ENCODE data around the gene DNER. TPM values are rescaled to one million over a fixed set of nuclear protein-coding genes. Genes with fewer than 3 reads are reported as not detected.

Gene DNER
- total RNA-seq, 3 donors from 2014 or later = 0.55 to 8.4 (median 0.99) TPM

DNA sequence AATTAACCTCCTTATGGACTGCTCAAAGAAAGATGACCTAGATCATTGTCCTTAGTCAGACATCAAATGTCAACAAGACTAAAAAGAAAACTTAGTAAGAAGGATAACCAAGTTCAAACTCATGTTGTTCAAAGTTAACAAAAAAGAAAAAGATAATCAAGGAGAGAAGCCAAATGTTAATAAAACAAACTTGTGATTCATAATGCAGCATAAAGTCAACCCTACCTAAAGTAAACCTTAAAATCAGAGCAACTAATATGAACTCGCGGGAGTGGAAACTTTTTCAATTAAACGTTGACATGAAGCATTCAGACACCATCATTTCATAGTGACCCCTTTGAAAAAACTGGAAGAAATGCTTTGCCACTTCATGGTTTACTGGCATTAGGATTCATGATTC is 52.9 kb downstream of the DNER start:
- intact Hi-C loops (cut with DNase I, micrococcal nuclease) = no loop called here
- no peak for ATAC-seq
- H3K36me3 ChIP-seq (ENCODE audit: low read depth) = no peaks in the 10 kb centered on the region
- H3K4me1 ChIP-seq (ENCODE audit: low read depth) = no peaks in the 10 kb centered on the region
- no peak for DNase-seq
- no peaks in the 10 kb centered on the region for H3K9me3 ChIP-seq
- H3K4me3 ChIP-seq = no peak overlapping the region
- TF ChIP-seq, protein P1, sequence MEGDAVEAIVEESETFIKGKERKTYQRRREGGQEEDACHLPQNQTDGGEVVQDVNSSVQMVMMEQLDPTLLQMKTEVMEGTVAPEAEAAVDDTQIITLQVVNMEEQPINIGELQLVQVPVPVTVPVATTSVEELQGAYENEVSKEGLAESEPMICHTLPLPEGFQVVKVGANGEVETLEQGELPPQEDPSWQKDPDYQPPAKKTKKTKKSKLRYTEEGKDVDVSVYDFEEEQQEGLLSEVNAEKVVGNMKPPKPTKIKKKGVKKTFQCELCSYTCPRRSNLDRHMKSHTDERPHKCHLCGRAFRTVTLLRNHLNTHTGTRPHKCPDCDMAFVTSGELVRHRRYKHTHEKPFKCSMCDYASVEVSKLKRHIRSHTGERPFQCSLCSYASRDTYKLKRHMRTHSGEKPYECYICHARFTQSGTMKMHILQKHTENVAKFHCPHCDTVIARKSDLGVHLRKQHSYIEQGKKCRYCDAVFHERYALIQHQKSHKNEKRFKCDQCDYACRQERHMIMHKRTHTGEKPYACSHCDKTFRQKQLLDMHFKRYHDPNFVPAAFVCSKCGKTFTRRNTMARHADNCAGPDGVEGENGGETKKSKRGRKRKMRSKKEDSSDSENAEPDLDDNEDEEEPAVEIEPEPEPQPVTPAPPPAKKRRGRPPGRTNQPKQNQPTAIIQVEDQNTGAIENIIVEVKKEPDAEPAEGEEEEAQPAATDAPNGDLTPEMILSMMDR (IDR thresholded peaks at IDR 0.05) = no peak

DNA sequence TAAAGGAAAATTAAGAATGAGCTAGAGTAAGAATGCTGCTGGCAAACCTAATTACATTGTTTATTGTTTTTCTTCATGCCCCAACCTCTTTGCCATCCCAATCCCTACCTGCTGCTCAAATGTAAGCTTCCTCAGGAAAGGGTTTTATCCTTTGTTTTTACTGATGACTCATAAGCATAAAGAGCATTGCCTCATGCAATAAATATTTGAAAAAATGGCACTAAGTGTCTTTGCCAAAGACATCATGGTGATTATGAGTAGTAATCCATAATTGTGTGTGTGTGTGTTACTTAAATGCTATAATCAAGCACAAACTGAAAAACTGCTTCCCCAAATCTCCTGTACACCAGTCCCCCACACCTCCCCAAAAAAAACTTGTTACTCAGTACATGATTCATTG is 53.4 kb downstream of the DNER start:
- H3K4me1 ChIP-seq (ENCODE audit: low read depth) = no peaks in the 10 kb centered on the region
- ATAC-seq = no peak
- TF ChIP-seq, protein P1 (IDR thresholded peaks at IDR 0.05) = no peak
- H3K36me3 ChIP-seq (ENCODE audit: low read depth) = no peaks in the 10 kb centered on the region
- DNase-seq = no peak
- intact Hi-C loops (cut with DNase I, micrococcal nuclease) = no loop called here
- no peak overlapping the region for H3K4me3 ChIP-seq
- no peaks in the 10 kb centered on the region for H3K9me3 ChIP-seq

DNA sequence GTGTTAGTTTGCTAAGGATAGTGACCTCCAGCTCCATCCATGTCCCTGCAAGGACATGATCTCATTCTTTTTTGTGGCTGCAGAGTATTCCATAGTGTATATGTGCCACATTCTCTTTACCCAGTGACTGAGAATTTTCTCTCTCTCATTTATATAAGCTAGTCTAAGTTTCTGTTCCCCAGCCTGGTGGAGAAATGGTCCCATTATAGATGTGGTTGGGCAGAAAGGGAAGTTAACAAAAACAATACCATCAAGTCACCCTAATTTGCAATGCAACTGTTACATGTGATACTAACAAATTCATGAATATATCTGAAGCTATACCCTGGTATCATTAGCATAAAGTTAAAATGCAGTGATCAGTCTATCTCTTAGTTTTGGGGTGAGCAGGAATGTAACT is 54.0 kb downstream of the DNER start:
- TF ChIP-seq, protein P1 (IDR thresholded peaks at IDR 0.05) = no peak
- DNase-seq (no peak), ATAC-seq (no peak)
- Histone ChIP-seq H3K4me1 (ENCODE audit: low read depth) (no peaks in the 10 kb centered on the region), H3K4me3 (no peak overlapping the region), H3K36me3 (ENCODE audit: low read depth) (no peaks in the 10 kb centered on the region), H3K9me3 (no peaks in the 10 kb centered on the region)
- intact Hi-C loops (cut with DNase I, micrococcal nuclease) = no loop called here

DNA sequence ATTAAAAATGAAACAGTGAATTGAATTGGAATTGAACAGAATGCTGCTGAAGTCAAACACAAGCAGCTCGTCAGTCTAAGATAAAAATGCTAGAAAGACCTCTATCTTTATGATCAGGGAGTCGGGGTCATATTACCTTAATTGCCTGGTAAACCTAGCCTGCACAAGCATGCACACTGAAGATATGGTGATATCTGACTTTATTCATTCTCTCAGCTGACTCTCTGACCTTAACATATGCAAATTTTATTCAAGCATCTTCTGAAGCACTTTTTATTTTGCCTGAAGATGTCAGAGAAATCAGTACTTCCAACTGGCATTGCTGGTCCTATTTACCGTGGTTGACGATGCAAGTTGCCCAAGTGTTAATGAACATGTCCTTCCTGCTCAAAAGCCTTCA is 56.4 kb downstream of the DNER start:
- H3K36me3 ChIP-seq (ENCODE audit: low read depth) = no peaks in the 10 kb centered on the region
- intact Hi-C loops (cut with DNase I, micrococcal nuclease) = no loop called here
- no peaks in the 10 kb centered on the region for H3K9me3 ChIP-seq
- H3K4me3 ChIP-seq = no peak overlapping the region
- TF ChIP-seq, protein P1 (IDR thresholded peaks at IDR 0.05) = no peak
- ATAC-seq (no peak), DNase-seq (no peak)
- no peaks in the 10 kb centered on the region for H3K4me1 ChIP-seq (ENCODE audit: low read depth)

DNA sequence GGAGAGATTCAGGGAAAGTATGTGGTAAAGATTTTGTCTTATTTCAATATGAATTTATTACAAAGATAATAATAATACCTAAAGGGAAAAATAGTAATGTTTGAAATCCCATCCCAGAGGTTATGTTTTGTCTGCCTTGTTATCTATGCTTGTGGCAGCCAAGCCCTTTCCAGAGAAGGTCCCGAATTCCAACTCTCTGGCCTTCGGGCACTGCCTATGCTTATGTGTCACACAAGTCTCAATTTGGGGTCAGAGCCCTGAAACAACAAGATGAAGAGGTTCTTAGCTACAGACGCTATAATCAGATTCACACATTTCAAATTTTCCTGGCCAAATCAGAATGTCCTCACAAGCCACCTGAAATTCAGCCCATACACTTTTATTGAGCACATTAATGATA is 59.9 kb downstream of the DNER start:
- TF ChIP-seq, protein P1 (IDR thresholded peaks at IDR 0.05) = no peak
- intact Hi-C loops (cut with DNase I, micrococcal nuclease) = no loop called here
- no peak for ATAC-seq

DNA sequence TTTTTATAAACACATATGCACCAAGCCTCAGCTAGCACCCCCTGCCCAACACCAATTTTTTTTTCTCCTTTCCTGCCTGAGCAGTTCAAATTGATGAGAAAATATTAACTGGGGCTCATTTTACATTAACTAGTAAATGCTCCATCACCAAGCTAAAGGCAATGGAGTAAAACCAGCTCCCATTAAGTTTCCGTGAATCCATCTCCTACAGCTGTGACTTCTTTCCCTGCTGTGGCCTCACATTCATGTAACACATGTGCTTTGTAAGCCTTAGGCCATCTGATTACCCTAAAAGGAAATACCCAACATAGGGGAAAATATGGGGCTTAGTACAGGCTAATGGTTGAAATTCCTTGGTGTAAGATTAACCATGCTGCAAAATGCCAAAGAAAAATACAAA is 60.8 kb downstream of the DNER start:
- Histone ChIP-seq H3K4me3 (no peak overlapping the region), H3K36me3 (ENCODE audit: low read depth) (no peaks in the 10 kb centered on the region), H3K9me3 (no peaks in the 10 kb centered on the region), H3K4me1 (ENCODE audit: low read depth) (no peaks in the 10 kb centered on the region)
- TF ChIP-seq, protein P1 (IDR thresholded peaks at IDR 0.05) = no peak
- DNase-seq = no peak
- intact Hi-C loops (cut with DNase I, micrococcal nuclease) = no loop called here
- ATAC-seq = no peak

More for the DNA sequence above, 59.9 kb downstream of the DNER start:
- DNase-seq = no peak
- no peak overlapping the region for H3K4me3 ChIP-seq
- no peaks in the 10 kb centered on the region for H3K36me3 ChIP-seq (ENCODE audit: low read depth)
- no peaks in the 10 kb centered on the region for H3K9me3 ChIP-seq
- no peaks in the 10 kb centered on the region for H3K4me1 ChIP-seq (ENCODE audit: low read depth)
